ENCODE measurements around the gene CMSS1.

The CMSS1 gene

DNA sequence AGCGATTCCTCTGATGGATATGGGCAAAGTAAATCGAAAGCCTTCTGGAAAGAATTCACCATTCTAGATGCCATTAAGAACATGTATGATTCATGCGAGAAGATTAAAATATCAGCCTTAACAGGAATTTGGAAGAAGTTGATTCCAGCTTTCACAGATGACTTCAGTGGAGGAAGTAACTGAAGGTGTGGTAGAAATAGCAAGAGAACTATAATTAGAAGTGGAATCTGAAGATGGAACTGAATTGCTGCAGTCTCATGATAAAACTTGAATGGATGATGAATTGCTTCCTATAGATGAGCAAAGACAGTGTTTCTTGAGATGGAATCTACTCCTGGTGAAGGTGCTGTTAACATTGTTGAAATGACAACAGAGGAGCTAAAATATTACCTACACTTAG, 413.0 kb downstream of the CMSS1 start:
- no peak for TF ChIP-seq CTCF (IDR thresholded peaks at IDR 0.05; ENCODE audit: low read depth, low read length, missing control alignments)
- DNase-seq (ENCODE audit: low read depth), result no peak
- no peak overlapping the region for H3K4me3 ChIP-seq (ENCODE audit: low read depth, low read length)
- in situ Hi-C loops (cut with HindIII; ENCODE audit: low sequenced_read_pairs), result no loop called here
